ENCODE data around the gene SDE2.
"Not testable (repeated sequence)": the region's sequence is repeated elsewhere in the genome, so short reads cannot be mapped to it uniquely, and the experiment has no call there.

- TF ChIP-seq CTCF (IDR thresholded peaks at IDR 0.05); EZH2 (IDR thresholded peaks at IDR 0.05; ENCODE audit: borderline replicate concordance, insufficient read depth, low read depth, low read length, poor library complexity, severe bottlenecking): not testable (repeated sequence)
Observed at GRCh38 chr1:226000493-226001081, 1.4 kb upstream of the SDE2 start.

Measured in B cell (primary cell).